T-cell (primary cell): ENCODE measurements around the gene ZNF827. TPM values are rescaled to one million over a fixed set of nuclear protein-coding genes. Genes with fewer than 3 reads are reported as not detected.
"Not testable (repeated sequence)": the region's sequence is repeated elsewhere in the genome, so short reads cannot be mapped to it uniquely, and the experiment has no call there.

Experiments
- ATAC-seq, 4 experiments: fragments of 200-7000 bp in 3 of 4; fragments of 150-1000 bp in 1 of 4; cut with Tn5 transposase; replicated peaks in 1 of 4; 1 replicate in 3 of 4; 2 replicates in 1 of 4; pipeline ENCODE4 v1.10.0; 2021; ENCODE audit warnings: moderate library complexity in 3 of 4, mild to moderate bottlenecking in 2 of 4, moderate number of reproducible peaks in 1 of 4
- CTCF ChIA-PET, 2 donors: fragments of 300-600 bp; sonication (Branson Sonifier 250); formaldehyde crosslinking; loops; one replicate each; lab custom pipeline; 2022; ENCODE audit warnings: antibody characterized with exemption in 2 of 2; lab: Charles Lee
- POLR2A ChIA-PET, 2 donors: fragments of 300-600 bp; sonication (Branson Sonifier 250); formaldehyde crosslinking; loops; one replicate each; lab custom pipeline; 2022; ENCODE audit warnings: antibody characterized with exemption in 2 of 2; lab: Charles Lee
- DNase-seq, 35 experiments: peaks; one replicate each; pipeline versions ENCODE4 v3.0.0 to v3.0.0-alpha.2; 2013 to 2023
- H3K27ac ChIP-seq: one replicate; pipeline ENCODE4 v1.5.1; 2013; ENCODE audit warnings: low read length
- H3K27me3 ChIP-seq, 2 experiments: replicated peaks in 1 of 2; 1 replicate in 1 of 2; 2 replicates in 1 of 2; pipeline versions ENCODE4 v1.6.1 to v1.7.0; 2013; ENCODE audit warnings: low read length in 1 of 2, mixed read lengths in 1 of 2; ENCODE audit not compliant: control insufficient read depth in 2 of 2, insufficient read depth in 2 of 2; ENCODE audit errors: extremely low read depth in 1 of 2
- H3K36me3 ChIP-seq, 2 donors: 1 replicate in 1 of 2; 2 replicates in 1 of 2; pipeline versions ENCODE4 v1.6.1 to v1.7.0; 2013; ENCODE audit warnings: low read length in 1 of 2; ENCODE audit not compliant: control insufficient read depth in 2 of 2, insufficient read depth in 1 of 2; ENCODE audit errors: extremely low read depth in 1 of 2
- H3K4me1 ChIP-seq, 2 experiments: 1 replicate in 1 of 2; 2 replicates in 1 of 2; pipeline versions ENCODE4 v1.6.1 to v1.7.0; 2013; ENCODE audit warnings: low read length in 2 of 2, mixed read lengths in 1 of 2; ENCODE audit not compliant: insufficient read depth in 2 of 2, control insufficient read depth in 1 of 2; ENCODE audit errors: extremely low read depth in 1 of 2
- H3K4me3 ChIP-seq, 2 donors: 1 replicate in 1 of 2; 2 replicates in 1 of 2; pipeline versions ENCODE4 v1.5.1 to v1.7.0; 2013; ENCODE audit warnings: mild to moderate bottlenecking in 2 of 2, low read length in 1 of 2, moderate library complexity in 1 of 2; ENCODE audit not compliant: control insufficient read depth in 1 of 2; ENCODE audit errors: extremely low read depth in 1 of 2
- H3K9me3 ChIP-seq: 2 replicates; pipeline ENCODE4 v1.7.0; 2013
- H3K27ac Mint-ChIP-seq, 2 donors: one replicate each; pipeline ENCODE4 v1.8.0; 2020 to 2021; ENCODE audit warnings: mild to moderate bottlenecking in 2 of 2, mixed read lengths in 2 of 2
- H3K27me3 Mint-ChIP-seq, 2 donors: one replicate each; pipeline ENCODE4 v1.8.0; 2021 to 2022; ENCODE audit warnings: mixed read lengths in 2 of 2
- H3K36me3 Mint-ChIP-seq: one replicate; pipeline ENCODE4 v1.8.0; 2021; ENCODE audit warnings: mixed read lengths
- H3K4me1 Mint-ChIP-seq, 3 donors: one replicate each; pipeline ENCODE4 v1.8.0; 2020 to 2022; ENCODE audit warnings: mixed read lengths in 3 of 3, mild to moderate bottlenecking in 1 of 3
- H3K4me3 Mint-ChIP-seq, 3 donors: one replicate each; pipeline ENCODE4 v1.8.0; 2020 to 2022; ENCODE audit warnings: mild to moderate bottlenecking in 3 of 3, mixed read lengths in 3 of 3, moderate library complexity in 3 of 3
- H3K9me3 Mint-ChIP-seq, 3 donors: one replicate each; pipeline ENCODE4 v1.8.0; 2020 to 2022; ENCODE audit warnings: mixed read lengths in 3 of 3
- whole genome bisulfite sequencing: methylation state at CpG from one replicate; pipeline ENCODE4 v1.1.5; 2013; ENCODE audit warnings: missing lambda C conversion rate; ENCODE audit not compliant: insufficient coverage; 5-methylcytosine and 5-hydroxymethylcytosine counted together
- total RNA-seq, 35 experiments: library from RNA in 6 of 35; stranded (reverse) in 6 of 35; fragments of 120-200 nt in 1 of 35; gene quantifications; one replicate each; pipeline versions ENCODE4 v1.2.1 to v1.2.4 and lab custom pipeline; 2013 to 2026

ZNF827 gene
- total RNA-seq, 5 donors from 2014 or later (not counting 1 experiment from before 2014, with no cell fraction given): 17.3 to 24.8 (median 18.5) TPM

GRCh38 chr4:145840162-145840768 is 98.4 kb downstream of the ZNF827 start:
- Histone ChIP-seq H3K9me3 (no peaks in the 10 kb centered on the region), H3K27ac (no peak overlapping the region), H3K4me1 (peaks cover 6 to 7% of the 10 kb centered on the region in 2 experiments), H3K27me3 (no peaks in the 10 kb centered on the region), H3K36me3 (peaks cover 0 to 13% of the 10 kb centered on the region in 2 donors), H3K4me3 (no peak overlapping the region)
- H3K9me3 Mint-ChIP-seq: no peaks in the 10 kb centered on the region
- CTCF ChIA-PET: interaction anchor here (0.6 to 1.1 kb wide), 2 partner anchors 17 to 49 kb away, joined by 3 to 4 read pairs; no protein-coding TSS in a partner anchor
- DNase-seq (peak in 3 of 35 experiments; percentile 1 to 47 (median 2)), ATAC-seq (peak in 3 of 4 experiments; percentile 61 to 70 (median 66))
- 89% methylated on average over 1 of the region's 3 CpGs for WGBS
- peaks cover 37% of the 10 kb centered on the region for H3K36me3 Mint-ChIP-seq
- POLR2A ChIA-PET: no interaction called here
- H3K27ac Mint-ChIP-seq: no peak overlapping the region
- H3K4me3 Mint-ChIP-seq: no peak overlapping the region
- peaks cover 19 to 35% (median 20%) of the 10 kb centered on the region in 3 donors for H3K4me1 Mint-ChIP-seq
- H3K27me3 Mint-ChIP-seq: no peaks in the 10 kb centered on the region

GRCh38 chr4:145839151-145839550 is 99.5 kb downstream of the ZNF827 start:
- WGBS: 93% methylated on average over 9 of the region's 10 CpGs

DNA sequence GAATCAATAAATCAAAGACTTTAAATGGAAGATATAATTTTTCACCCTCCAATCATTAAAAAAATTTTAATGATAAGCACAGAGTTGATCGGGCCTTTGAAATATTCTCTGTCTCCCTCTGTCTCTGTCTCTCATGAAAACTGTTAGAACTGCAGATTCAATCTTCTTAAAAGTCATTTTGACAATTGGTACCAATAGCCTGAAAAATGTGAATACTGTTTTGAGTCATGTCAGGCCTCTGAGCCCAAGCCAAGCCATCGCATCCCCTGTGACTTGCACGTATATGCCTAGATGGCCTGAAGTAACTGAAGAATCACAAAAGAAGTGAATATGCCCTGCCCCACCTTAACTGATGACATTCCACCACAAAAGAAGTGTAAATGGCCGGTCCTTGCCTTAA is 106.2 kb downstream of the ZNF827 start:
- H3K4me3 Mint-ChIP-seq, H3K27ac ChIP-seq, DNase-seq, H3K9me3 Mint-ChIP-seq, CTCF ChIA-PET, H3K9me3 ChIP-seq, POLR2A ChIA-PET, H3K36me3 ChIP-seq, ATAC-seq, H3K4me3 ChIP-seq, H3K27me3 ChIP-seq, H3K27me3 Mint-ChIP-seq: not testable (repeated sequence)
- Mint-ChIP-seq H3K27ac (peak overlapping the region in 1 of 2 donors; percentile 2), H3K36me3 (peaks cover 20% of the 10 kb centered on the region), H3K4me1 (peaks cover 28 to 34% (median 31%) of the 10 kb centered on the region in 3 donors)
- WGBS: no CpG with 5 or more reads among the region's 4 CpGs
- H3K4me1 ChIP-seq: peaks cover 3 to 19% of the 10 kb centered on the region in 2 experiments

More at GRCh38 chr4:145839151-145839550, 99.5 kb downstream of the ZNF827 start:
- ChIA-PET CTCF (interaction anchor here in 1 of 2 donors (0.6 to 1.1 kb wide), 2 partner anchors 19 to 672 kb away, joined by 3 to 4 read pairs; no protein-coding TSS in a partner anchor), POLR2A (no interaction called here)
- no peak overlapping the region for H3K27ac ChIP-seq
- no peak overlapping the region for H3K27ac Mint-ChIP-seq
- peaks cover 6 to 7% of the 10 kb centered on the region in 2 experiments for H3K4me1 ChIP-seq
- peaks cover 29% of the 10 kb centered on the region for H3K36me3 Mint-ChIP-seq
- no peaks in the 10 kb centered on the region for H3K27me3 Mint-ChIP-seq
- no peaks in the 10 kb centered on the region for H3K9me3 ChIP-seq
- H3K27me3 ChIP-seq: no peaks in the 10 kb centered on the region
- peaks cover 13 to 25% (median 16%) of the 10 kb centered on the region in 3 donors for H3K4me1 Mint-ChIP-seq
- H3K4me3 Mint-ChIP-seq: no peak overlapping the region
- H3K4me3 ChIP-seq: no peak overlapping the region
- no peaks in the 10 kb centered on the region for H3K9me3 Mint-ChIP-seq
- ATAC-seq (no peak), DNase-seq (no peak)
- H3K36me3 ChIP-seq: peaks cover 0 to 9% of the 10 kb centered on the region in 2 donors

GRCh38 chr4:145830699-145831098 is 107.9 kb downstream of the ZNF827 start:
- no CpG with 5 or more reads among the region's 3 CpGs for WGBS
- Histone ChIP-seq H3K4me3 (no peak overlapping the region), H3K4me1 (peaks cover 3 to 19% of the 10 kb centered on the region in 2 experiments), H3K27ac (no peak overlapping the region), H3K27me3 (no peaks in the 10 kb centered on the region), H3K36me3 (peaks cover 0 to 4% of the 10 kb centered on the region in 2 donors), H3K9me3 (no peaks in the 10 kb centered on the region)
- ChIA-PET POLR2A (interaction anchor here in 1 of 2 donors (0.7 kb wide), 1 partner anchor 1043 kb away, joined by 3 read pairs; no protein-coding TSS in a partner anchor), CTCF (interaction anchor here in 1 of 2 donors (0.6 to 1.4 kb wide), 2 partner anchors 11 to 598 kb away, joined by 4 read pairs; no protein-coding TSS in a partner anchor)
- H3K4me1 Mint-ChIP-seq: peaks cover 28 to 31% (median 31%) of the 10 kb centered on the region in 3 donors
- no peaks in the 10 kb centered on the region for H3K27me3 Mint-ChIP-seq
- peaks cover 32% of the 10 kb centered on the region for H3K36me3 Mint-ChIP-seq
- no peak for DNase-seq
- H3K27ac Mint-ChIP-seq: peak overlapping the region; percentile 9 to 79
- H3K9me3 Mint-ChIP-seq: no peaks in the 10 kb centered on the region
- H3K4me3 Mint-ChIP-seq: no peak overlapping the region
- no peak for ATAC-seq

DNA sequence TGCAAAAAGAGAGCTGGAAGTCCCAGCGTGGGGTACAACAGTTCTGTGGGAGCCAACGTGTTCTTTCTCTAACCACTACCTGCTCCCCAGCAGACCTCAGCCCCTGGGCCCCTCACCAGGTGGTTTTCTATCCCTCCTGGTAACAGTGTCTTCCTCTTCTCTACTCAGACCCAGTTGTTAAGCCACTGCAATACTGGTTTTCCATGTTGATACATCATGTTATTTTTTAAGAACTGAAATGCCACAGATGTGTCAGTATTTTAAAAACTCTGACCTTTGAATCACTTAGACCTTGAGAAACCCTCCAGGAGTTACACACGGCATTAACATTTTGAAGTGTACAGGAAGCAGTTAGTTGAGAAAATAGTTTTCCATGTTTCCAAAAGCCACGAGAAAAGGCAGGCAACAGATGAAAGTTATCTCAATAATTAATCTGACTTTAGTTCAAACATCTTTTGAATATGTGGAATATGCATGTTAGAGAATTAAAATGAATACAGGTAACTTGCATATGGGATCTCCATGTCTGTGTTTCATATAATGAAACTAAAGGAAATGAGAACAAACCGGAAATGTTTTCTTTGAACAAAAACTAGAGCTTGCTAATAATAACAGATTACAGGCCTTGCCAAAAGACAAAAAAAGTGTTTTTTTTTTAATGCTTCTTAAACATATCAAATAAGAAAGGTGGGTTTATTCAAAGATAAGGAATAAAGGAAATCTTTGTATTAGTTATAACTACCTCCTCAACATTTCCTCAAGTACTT is 108.8 kb downstream of the ZNF827 start:
- H3K27ac ChIP-seq: peak overlapping the region; percentile 37
- WGBS: 0% methylated on average over 1 of the region's 5 CpGs
- no peaks in the 10 kb centered on the region for H3K27me3 ChIP-seq
- ATAC-seq (peak; percentile 37 to 52 (median 44)), DNase-seq (peak in 3 of 35 experiments; percentile 3 to 11 (median 4))
- no peaks in the 10 kb centered on the region for H3K27me3 Mint-ChIP-seq
- peaks cover 0 to 4% of the 10 kb centered on the region in 2 donors for H3K36me3 ChIP-seq
- H3K4me3 Mint-ChIP-seq: peak overlapping the region; percentile 49 to 66 (median 61)
- H3K27ac Mint-ChIP-seq: peak overlapping the region; percentile 86 to 93
- peaks cover 3 to 19% of the 10 kb centered on the region in 2 experiments for H3K4me1 ChIP-seq
- peaks cover 28 to 35% (median 31%) of the 10 kb centered on the region in 3 donors for H3K4me1 Mint-ChIP-seq
- no peaks in the 10 kb centered on the region for H3K9me3 Mint-ChIP-seq
- H3K36me3 Mint-ChIP-seq: peaks cover 41% of the 10 kb centered on the region
- ChIA-PET CTCF (interaction anchor here in 1 of 2 donors (0.6 to 1.4 kb wide), 3 partner anchors 12 to 597 kb away, joined by 3 to 4 read pairs (median 4); no protein-coding TSS in a partner anchor), POLR2A (interaction anchor here (0.7 kb wide), 2 partner anchors 1044 to 1788 kb away, joined by 3 read pairs; no protein-coding TSS in a partner anchor)
- H3K9me3 ChIP-seq: no peaks in the 10 kb centered on the region
- peak overlapping the region in 1 of 2 donors; percentile 32 for H3K4me3 ChIP-seq
